Activated T-cell treated with anti-CD3 and anti-CD28 coated beads, Interleukin-2, amount 50 U/mL, for 4 hours (primary cell): ENCODE measurements around the gene RPL10A. TPM values are rescaled to one million over a fixed set of nuclear protein-coding genes. Genes with fewer than 3 reads are reported as not detected.
"Not testable (repeated sequence)": the region's sequence is repeated elsewhere in the genome, so short reads cannot be mapped to it uniquely, and the experiment has no call there.

Experiments
- ATAC-seq, 2 donors: fragments of 200-7000 bp; cut with Tn5 transposase; one replicate each; pipeline ENCODE4 v1.10.0; 2021
- DNase-seq: peaks from one replicate; pipeline ENCODE4 v3.0.0-alpha.2; 2020
- H3K27me3 Mint-ChIP-seq: one replicate; pipeline ENCODE4 v1.8.0; 2021; ENCODE audit warnings: low read depth, mixed read lengths
- H3K36me3 Mint-ChIP-seq: one replicate; pipeline ENCODE4 v1.8.0; 2022; ENCODE audit warnings: mixed read lengths; ENCODE audit not compliant: insufficient read depth
- H3K4me1 Mint-ChIP-seq: one replicate; pipeline ENCODE4 v1.8.0; 2021; ENCODE audit warnings: low read depth, mixed read lengths
- H3K4me3 Mint-ChIP-seq: one replicate; pipeline ENCODE4 v1.8.0; 2021; ENCODE audit warnings: mild to moderate bottlenecking, moderate library complexity, mixed read lengths
- H3K9me3 Mint-ChIP-seq: one replicate; pipeline ENCODE4 v1.8.0; 2021; ENCODE audit warnings: mixed read lengths
- total RNA-seq, 3 donors: library from RNA; stranded (reverse); gene quantifications; one replicate each; pipeline ENCODE4 v1.2.1, GENCODE V29; 2021

Gene RPL10A
- total RNA-seq, 3 donors from 2014 or later = 1,745 to 1,992 (median 1,956) TPM

DNA sequence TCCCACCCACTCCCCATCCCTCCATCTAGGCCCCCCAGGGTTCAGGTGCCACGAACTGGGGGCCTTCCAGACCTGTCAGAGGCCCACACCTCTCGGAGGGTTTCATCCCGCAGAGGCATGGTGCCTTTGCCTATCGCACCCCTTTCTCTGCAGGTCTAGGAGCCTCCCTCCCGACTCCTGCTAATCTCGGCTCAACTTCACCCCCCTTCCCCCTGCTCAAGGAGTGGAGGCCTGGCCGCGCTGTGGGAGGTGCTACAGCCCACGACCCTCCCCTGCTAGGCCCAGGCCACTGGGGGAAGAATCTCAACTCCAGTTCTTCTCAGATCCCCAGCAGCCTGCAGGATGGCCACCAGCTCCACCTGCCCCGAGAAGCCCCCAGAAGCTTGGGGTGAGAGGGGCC, 44.5 kb downstream of the RPL10A start, which contains the start of gene TULP1:
Gene TULP1, minus strand, starts transcription at position 157 of the 400 bp plus-strand sequence. Its CDS starts 38 bp downstream, at position 119.
- H3K4me3 Mint-ChIP-seq = no peak within 1 kb of the TSS
- ATAC-seq (no peak), DNase-seq (no peak)
- H3K27me3 Mint-ChIP-seq = peaks cover 23% of the 10 kb centered on the region
- no peaks in the 10 kb centered on the region for H3K9me3 Mint-ChIP-seq
- H3K36me3 Mint-ChIP-seq = no peaks in the 10 kb centered on the region
- H3K4me1 Mint-ChIP-seq = peaks cover 2% of the 10 kb centered on the region

GRCh38 chr6:35514587-35514986, 46.4 kb downstream of the RPL10A start:
- Mint-ChIP-seq H3K9me3 (no peaks in the 10 kb centered on the region), H3K36me3 (no peaks in the 10 kb centered on the region), H3K27me3 (peaks cover 23% of the 10 kb centered on the region), H3K4me1 (peaks cover 2% of the 10 kb centered on the region), H3K4me3 (no peak overlapping the region)
- ATAC-seq (no peak), DNase-seq (no peak)

DNA sequence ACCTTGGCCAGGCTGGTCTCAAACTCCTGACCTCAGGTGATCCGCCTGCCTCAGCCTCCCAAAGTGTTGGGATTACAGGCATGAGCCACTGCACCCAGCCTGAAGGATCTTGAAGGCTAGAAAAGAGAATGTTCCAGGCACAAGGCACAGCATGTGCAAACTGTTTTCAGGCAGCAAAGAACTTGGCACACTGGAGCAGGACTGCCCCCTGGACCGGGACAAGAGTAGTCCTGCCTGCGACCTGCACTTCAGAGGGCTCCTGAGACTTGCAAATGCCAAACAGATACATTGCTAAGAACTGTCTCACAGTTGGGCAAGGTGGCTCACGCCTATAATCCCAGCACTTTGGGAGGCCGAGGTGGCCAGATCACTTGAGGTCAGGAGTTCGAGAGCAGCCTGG, 47.7 kb downstream of the RPL10A start:
- ATAC-seq, H3K4me1 Mint-ChIP-seq, DNase-seq, H3K9me3 Mint-ChIP-seq, H3K4me3 Mint-ChIP-seq, H3K36me3 Mint-ChIP-seq: not testable (repeated sequence)
- peaks cover 14% of the 10 kb centered on the region for H3K27me3 Mint-ChIP-seq

DNA sequence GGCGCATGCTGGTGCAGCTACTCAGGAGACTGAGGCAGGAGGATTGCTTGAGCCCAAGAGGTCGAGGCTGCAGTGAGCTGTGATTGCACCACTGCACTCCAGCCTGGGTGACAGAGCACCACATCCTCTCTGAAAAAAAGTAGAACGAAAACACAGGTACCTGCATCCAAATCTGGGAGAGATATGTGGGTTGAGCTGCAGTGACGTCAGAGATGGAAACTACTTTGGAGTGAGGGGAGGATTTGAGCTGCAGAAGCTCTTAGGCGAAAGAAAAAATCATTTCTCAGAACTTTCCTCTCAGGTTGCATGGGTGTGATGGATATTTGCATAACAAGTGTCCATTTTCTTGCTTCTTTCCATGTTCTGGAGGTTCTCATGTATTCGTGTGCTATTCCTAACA, 48.5 kb downstream of the RPL10A start:
- H3K4me1 Mint-ChIP-seq = peaks cover 2% of the 10 kb centered on the region
- no peaks in the 10 kb centered on the region for H3K9me3 Mint-ChIP-seq
- DNase-seq (no peak), ATAC-seq (no peak)
- no peaks in the 10 kb centered on the region for H3K36me3 Mint-ChIP-seq
- H3K4me3 Mint-ChIP-seq = no peak overlapping the region
- peaks cover 8% of the 10 kb centered on the region for H3K27me3 Mint-ChIP-seq

GRCh38 chr6:35517978-35518377, 49.8 kb downstream of the RPL10A start:
- H3K36me3 Mint-ChIP-seq, H3K4me1 Mint-ChIP-seq, H3K27me3 Mint-ChIP-seq, H3K4me3 Mint-ChIP-seq, H3K9me3 Mint-ChIP-seq, ATAC-seq, DNase-seq: not testable (repeated sequence)

- no peaks in the 10 kb centered on the region for H3K27me3 Mint-ChIP-seq
- DNase-seq (no peak), ATAC-seq (no peak)
- no peak overlapping the region for H3K4me3 Mint-ChIP-seq
- no peaks in the 10 kb centered on the region for H3K36me3 Mint-ChIP-seq
- peaks cover 15% of the 10 kb centered on the region for H3K4me1 Mint-ChIP-seq
- no peaks in the 10 kb centered on the region for H3K9me3 Mint-ChIP-seq
Measured at GRCh38 chr6:35518566-35519312, 50.5 kb downstream of the RPL10A start.

DNA sequence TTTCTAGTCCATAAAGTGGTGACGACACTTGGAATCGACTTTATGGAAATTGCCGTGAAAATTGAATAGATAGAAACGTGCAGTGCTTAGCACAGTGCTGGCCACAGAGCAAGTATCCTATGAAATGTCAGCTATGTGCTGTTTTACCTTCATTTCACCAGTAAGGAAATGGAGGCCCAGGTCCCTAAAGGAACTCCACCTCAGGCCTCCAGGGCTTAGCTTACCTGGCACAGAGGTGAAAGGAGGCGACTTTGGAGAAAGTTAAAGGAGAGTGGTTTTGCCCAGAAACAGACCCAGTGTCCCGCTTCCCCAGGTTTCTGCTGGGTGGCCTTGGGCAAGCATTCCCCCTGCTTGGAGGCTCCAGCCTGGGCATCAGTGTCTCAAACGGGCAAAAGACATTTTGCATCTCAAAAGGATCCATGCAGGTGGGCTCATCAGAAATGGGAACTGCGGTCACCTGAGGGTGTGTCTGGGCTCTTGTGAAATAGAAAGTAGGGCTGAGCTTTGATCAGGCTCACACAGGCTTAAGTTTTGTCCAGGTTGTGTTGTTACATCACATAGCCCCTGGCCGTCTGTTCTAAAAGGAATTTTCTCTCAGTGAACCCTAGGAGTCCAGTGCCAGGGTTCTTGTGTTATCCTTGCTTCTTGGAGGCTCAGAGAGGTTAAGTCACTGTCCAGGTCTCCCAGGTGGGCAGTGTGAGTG, 51.3 kb downstream of the RPL10A start:
- H3K27me3 Mint-ChIP-seq = no peaks in the 10 kb centered on the region
- H3K36me3 Mint-ChIP-seq = no peaks in the 10 kb centered on the region
- H3K4me1 Mint-ChIP-seq = peaks cover 19% of the 10 kb centered on the region
- no peaks in the 10 kb centered on the region for H3K9me3 Mint-ChIP-seq
- no peak for ATAC-seq
- no peak overlapping the region for H3K4me3 Mint-ChIP-seq
- DNase-seq = no peak

Other genes with a start within 250 kb of the RPL10A start
- gene ZNF76, start 208.7 kb upstream of the RPL10A start, total RNA-seq = 10 to 100 TPM; 22.9 to 24.3 (median 24.1) TPM
- gene DEF6, start 170.6 kb upstream of the RPL10A start, total RNA-seq = 10 to 100 TPM; 63.0 to 72.7 (median 68.9) TPM
- 10 to 100 TPM; 15.4 to 17.4 (median 16.9) TPM for gene PPARD, start 125.8 kb upstream of the RPL10A start, total RNA-seq
- 10 to 100 TPM; 23.1 to 26.6 (median 24.8) TPM for gene FANCE, start 16.1 kb upstream of the RPL10A start, total RNA-seq
- 1 to 10 TPM in 2 of 3 donors, under 1 TPM in 1; 0.94 to 2.2 (median 1.4) TPM for gene TEAD3, start 28.7 kb downstream of the RPL10A start, total RNA-seq
- not detected for gene TULP1, start 44.5 kb downstream of the RPL10A start, total RNA-seq
- 10 to 100 TPM; 46.5 to 62.3 (median 59.9) TPM for gene FKBP5, start 220.5 kb downstream of the RPL10A start, total RNA-seq